H9 (cell line): Measurements from ENCODE around the gene OR2J2. TPM values are rescaled to one million over a fixed set of nuclear protein-coding genes. Genes with fewer than 3 reads are reported as not detected.

ENCODE experiments used
- DNase-seq: peaks from one replicate; pipeline ENCODE4 v3.0.0-alpha.2; 2017
- H2AFZ ChIP-seq: one replicate; pipeline ENCODE4 v1.6.1; 2013; ENCODE audit warnings: mild to moderate bottlenecking, low read length, control low read depth, moderate library complexity
- H2AK5ac ChIP-seq: 2 replicates; pipeline ENCODE4 v1.6.1; 2013; ENCODE audit warnings: low read length, control low read depth, mixed read lengths; ENCODE audit not compliant: insufficient read length
- H2BK120ac ChIP-seq: one replicate; pipeline ENCODE4 v1.6.1; 2013; ENCODE audit warnings: low read depth, mild to moderate bottlenecking, low read length, control low read depth, inconsistent platforms; ENCODE audit not compliant: poor library complexity, severe bottlenecking
- H2BK12ac ChIP-seq: 2 replicates; pipeline ENCODE4 v1.6.1; 2013; ENCODE audit warnings: low read length, control low read depth, mixed read lengths, low read depth; ENCODE audit not compliant: insufficient read length
- H2BK15ac ChIP-seq: 2 replicates; pipeline ENCODE4 v1.6.1; 2013; ENCODE audit warnings: low read depth, low read length, control low read depth
- H2BK20ac ChIP-seq: one replicate; pipeline ENCODE4 v1.6.1; 2013; ENCODE audit warnings: low read depth, mild to moderate bottlenecking, low read length, control low read depth, inconsistent platforms; ENCODE audit not compliant: poor library complexity, severe bottlenecking
- H2BK5ac ChIP-seq: 2 replicates; pipeline ENCODE4 v1.6.1; 2013; ENCODE audit warnings: low read length, control low read depth, mixed read lengths; ENCODE audit not compliant: insufficient read length
- H3K14ac ChIP-seq: 2 replicates; pipeline ENCODE4 v1.6.1; 2013; ENCODE audit warnings: low read length, control low read depth; ENCODE audit not compliant: insufficient read depth
- H3K18ac ChIP-seq: 2 replicates; pipeline ENCODE4 v1.6.1; 2013; ENCODE audit warnings: low read depth, mild to moderate bottlenecking, mixed read lengths, low read length, control low read depth; ENCODE audit not compliant: insufficient read length
- H3K23ac ChIP-seq: 2 replicates; pipeline ENCODE4 v1.6.1; 2013; ENCODE audit warnings: low read length, control low read depth, mixed read lengths, low read depth; ENCODE audit not compliant: insufficient read length
- H3K23me2 ChIP-seq: 2 replicates; pipeline ENCODE4 v1.6.1; 2013; ENCODE audit warnings: low read depth, mild to moderate bottlenecking, mixed read lengths, low read length, control low read depth; ENCODE audit not compliant: insufficient read length, poor library complexity, severe bottlenecking
- H3K27ac ChIP-seq: 2 replicates; pipeline ENCODE4 v1.5.1; 2013; ENCODE audit warnings: low read length, control low read depth, mixed read lengths, low read depth; ENCODE audit not compliant: insufficient read length
- H3K27me3 ChIP-seq: 2 replicates; pipeline ENCODE4 v1.6.1; 2013; ENCODE audit warnings: low read length, control low read depth, inconsistent platforms; ENCODE audit not compliant: insufficient read depth
- H3K4ac ChIP-seq: 2 replicates; pipeline ENCODE4 v1.6.1; 2013; ENCODE audit warnings: low read depth, mild to moderate bottlenecking, control low read depth, inconsistent platforms, low read length, moderate library complexity
- H3K4me1 ChIP-seq: 2 replicates; pipeline ENCODE4 v1.6.1; 2013; ENCODE audit warnings: low read length, control low read depth, inconsistent platforms; ENCODE audit not compliant: insufficient read depth
- H3K4me2 ChIP-seq: 2 replicates; pipeline ENCODE4 v1.6.1; 2013; ENCODE audit warnings: low read length, control low read depth, mixed read lengths; ENCODE audit not compliant: insufficient read length, insufficient read depth
- H3K56ac ChIP-seq: 2 replicates; pipeline ENCODE4 v1.6.1; 2013; ENCODE audit warnings: low read depth, mild to moderate bottlenecking, mixed read lengths, low read length, control low read depth; ENCODE audit not compliant: insufficient read length
- H3K79me1 ChIP-seq: 2 replicates; pipeline ENCODE4 v1.6.1; 2013; ENCODE audit warnings: low read depth, mild to moderate bottlenecking, moderate library complexity, low read length, control low read depth, inconsistent platforms; ENCODE audit not compliant: insufficient read depth, poor library complexity, severe bottlenecking
- H3K79me2 ChIP-seq: 2 replicates; pipeline ENCODE4 v1.6.1; 2013; ENCODE audit warnings: low read length, control low read depth, inconsistent platforms; ENCODE audit not compliant: insufficient read depth
- H3K9ac ChIP-seq: 2 replicates; pipeline ENCODE4 v1.6.1; 2013; ENCODE audit warnings: low read length, control low read depth, mixed read lengths; ENCODE audit not compliant: insufficient read length; ENCODE audit errors: extremely low read depth
- H3K9me3 ChIP-seq: one replicate; pipeline ENCODE4 v1.6.1; 2013; ENCODE audit warnings: low read depth, low read length, inconsistent platforms; ENCODE audit not compliant: control insufficient read depth
- H3T11ph ChIP-seq: one replicate; pipeline ENCODE4 v1.6.1; 2013; ENCODE audit warnings: mild to moderate bottlenecking, low read length, control low read depth, inconsistent platforms
- H4K20me1 ChIP-seq: one replicate; pipeline ENCODE4 v1.6.1; 2013; ENCODE audit not compliant: control insufficient read depth, insufficient read length, insufficient read depth
- H4K5ac ChIP-seq: 2 replicates; pipeline ENCODE4 v1.6.1; 2013; ENCODE audit warnings: low read depth, mild to moderate bottlenecking, mixed read lengths, low read length, control low read depth; ENCODE audit not compliant: insufficient read length
- H4K8ac ChIP-seq: replicated peaks from 2 replicates; pipeline ENCODE4 v1.6.1; 2013; ENCODE audit warnings: low read length, control low read depth, mixed read lengths, low read depth; ENCODE audit not compliant: insufficient read length
- H4K91ac ChIP-seq: 2 replicates; pipeline ENCODE4 v1.6.1; 2013; ENCODE audit warnings: low read depth, mild to moderate bottlenecking, moderate library complexity, mixed read lengths, low read length, control low read depth; ENCODE audit not compliant: insufficient read length
- H3K27ac Mint-ChIP-seq, 3 experiments: 2 replicates in 2 of 3; 3 replicates in 1 of 3; pipeline ENCODE4 v1.8.0; 2020 to 2021; ENCODE audit warnings: mixed read lengths in 3 of 3, mild to moderate bottlenecking in 1 of 3, moderate library complexity in 1 of 3
- H3K27me3 Mint-ChIP-seq: 2 replicates; pipeline ENCODE4 v1.8.0; 2021; ENCODE audit warnings: low read depth, mild to moderate bottlenecking, moderate library complexity, mixed read lengths
- H3K36me3 Mint-ChIP-seq, 3 experiments: 2 replicates in 2 of 3; 3 replicates in 1 of 3; pipeline ENCODE4 v1.8.0; 2020 to 2021; ENCODE audit warnings: low read depth in 3 of 3, mixed read lengths in 3 of 3; ENCODE audit not compliant: insufficient read depth in 1 of 3
- H3K4me1 Mint-ChIP-seq, 2 experiments: 2 replicates each; pipeline ENCODE4 v1.8.0; 2020; ENCODE audit warnings: mixed read lengths in 2 of 2
- H3K4me3 Mint-ChIP-seq, 2 experiments: 2 replicates in 1 of 2; 3 replicates in 1 of 2; pipeline ENCODE4 v1.8.0; 2020 to 2021; ENCODE audit warnings: mild to moderate bottlenecking in 2 of 2, mixed read lengths in 2 of 2, moderate library complexity in 1 of 2
- H3K9me3 Mint-ChIP-seq, 2 experiments: 2 replicates in 1 of 2; 3 replicates in 1 of 2; pipeline ENCODE4 v1.8.0; 2020; ENCODE audit warnings: mild to moderate bottlenecking in 2 of 2, mixed read lengths in 2 of 2, moderate library complexity in 1 of 2
- CTCF ChIP-seq: fragments of 200-600 bp; sonication (generic); conservative IDR thresholded peaks from 3 replicates; pipeline ENCODE4 v1.8.0; 2021; ENCODE audit warnings: antibody characterized with exemption, mild to moderate bottlenecking
- WGBS: extraction: QIAGEN DNeasy Blood & Tissue Kit; methylation state at CpG from one replicate; pipeline ENCODE4 v1.1.7; 2013; ENCODE audit warnings: missing lambda C conversion rate, low lambda C conversion rate, mixed read lengths; ENCODE audit not compliant: insufficient read length; ENCODE audit errors: extremely low coverage; 5-methylcytosine and 5-hydroxymethylcytosine counted together
- total RNA-seq: library from RNA; stranded (reverse); gene quantifications from 2 replicates; pipeline ENCODE4 v1.2.1, GENCODE V29; 2021

Gene OR2J2
- total RNA-seq, 1 experiment from 2014 or later, result not detected

- Histone ChIP-seq H3K14ac (no peak overlapping the region), H3K18ac (no peak overlapping the region), H2AK5ac (no peak overlapping the region), H3K56ac (no peak overlapping the region), H2BK5ac (no peak overlapping the region), H3T11ph (no peak overlapping the region), H3K23me2 (no peaks in the 10 kb centered on the region), H2BK20ac (no peak overlapping the region), H4K91ac (no peak overlapping the region), H3K9ac (no peak overlapping the region), H3K4ac (no peak overlapping the region), H3K9me3 (peaks cover 7% of the 10 kb centered on the region), H3K79me1 (no peaks in the 10 kb centered on the region), H2BK120ac (no peak overlapping the region), H2AFZ (no peak overlapping the region), H2BK15ac (no peak overlapping the region), H3K27ac (no peak overlapping the region), H3K79me2 (no peaks in the 10 kb centered on the region), H3K4me1 (no peaks in the 10 kb centered on the region), H3K27me3 (no peaks in the 10 kb centered on the region), H3K4me2 (no peak overlapping the region), H4K20me1 (no peaks in the 10 kb centered on the region), H3K23ac (no peak overlapping the region), H2BK12ac (no peak overlapping the region), H4K8ac (no peak overlapping the region), H4K5ac (no peak overlapping the region)
- H3K27ac Mint-ChIP-seq, result no peak overlapping the region
- peaks cover 2 to 17% (median 10%) of the 10 kb centered on the region in 3 experiments; a peak in 6 of 7 replicates for H3K36me3 Mint-ChIP-seq
- no peak for TF ChIP-seq CTCF
- WGBS, result no CpG with 5 or more reads among the region's 1 CpG
- DNase-seq, result no peak
- no peak overlapping the region for H3K4me3 Mint-ChIP-seq
- H3K4me1 Mint-ChIP-seq, result peaks cover 0 to 3% of the 10 kb centered on the region in 2 experiments; a peak in 1 of 4 replicates
- H3K9me3 Mint-ChIP-seq, result peaks cover 18 to 20% of the 10 kb centered on the region in 2 experiments; a peak in 4 of 5 replicates
- no peaks in the 10 kb centered on the region for H3K27me3 Mint-ChIP-seq
Observed at GRCh38 chr6:29141606-29142005, 29.1 kb upstream of the OR2J2 start.
